ENCODE measurements around the gene MEGF9. TPM values are rescaled to one million over a fixed set of nuclear protein-coding genes. Genes with fewer than 3 reads are reported as not detected.

Gene MEGF9
- total RNA-seq, 1 experiment from 2014 or later: 8.3 TPM

DNA sequence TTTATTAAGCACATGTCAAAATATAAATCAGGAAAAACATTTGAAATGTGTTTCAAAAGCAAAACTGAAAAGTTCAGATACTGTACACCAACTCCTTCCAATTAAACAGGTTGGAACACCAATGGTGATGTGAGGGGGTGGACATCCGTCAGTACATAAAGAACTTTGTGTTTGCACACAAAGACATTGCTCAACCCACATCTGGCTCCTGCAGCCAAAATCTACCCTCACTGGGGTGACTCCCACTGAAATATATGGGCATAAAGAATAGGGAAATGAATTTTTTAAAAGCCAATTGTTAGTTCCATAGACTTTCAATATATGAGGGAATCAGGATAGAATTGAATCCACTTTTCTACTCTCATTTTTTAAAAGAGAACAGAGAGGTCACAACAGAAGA lies 63.9 kb downstream of the MEGF9 start:
- intact Hi-C loops (cut with micrococcal nuclease): no loop called here

More for the DNA sequence above, 63.9 kb downstream of the MEGF9 start:
- Histone ChIP-seq H3K9me2 (ENCODE audit: insufficient read depth) (no peaks in the 10 kb centered on the region), H3K27ac (ENCODE audit: low read depth, low read length) (no peak overlapping the region), H3K9ac (ENCODE audit: low read length) (no peak overlapping the region), H3K79me2 (ENCODE audit: insufficient read depth, low read length) (no peaks in the 10 kb centered on the region), H2AFZ (ENCODE audit: low read depth, low read length, poor library complexity, severe bottlenecking) (no peak overlapping the region), H3K27me3 (ENCODE audit: insufficient read depth, low read length) (no peaks in the 10 kb centered on the region), H3K4me1 (ENCODE audit: control insufficient read depth in 1 of 2, insufficient read depth in 2 of 2, low read length in 2 of 2) (0 out of 4 replicates have a peak, but pooled peaks cover 0 to 3% of the 10 kb centered on the region in 2 experiments), H3K36me3 (ENCODE audit: control insufficient read depth in 1 of 2, insufficient read depth in 2 of 2, low read length in 2 of 2) (no peaks in the 10 kb centered on the region), H3K9me3 (ENCODE audit: control insufficient read depth in 1 of 2, insufficient read depth in 1 of 2, low read depth in 1 of 2, low read length in 2 of 2) (no peaks in the 10 kb centered on the region), H3K4me3 (replicated peaks in 1 of 2; ENCODE audit: low read depth in 1 of 2, low read length in 2 of 2) (no peak overlapping the region), H3K4me2 (ENCODE audit: low read length) (no peak overlapping the region), H4K20me1 (ENCODE audit: insufficient read depth) (no peaks in the 10 kb centered on the region)
- RAD21 ChIA-PET (ENCODE audit: low non-redundant PET in 1 of 2, low total read pairs in 2 of 2, uncharacterized antibody in 2 of 2, unreplicated experiment in 2 of 2): no interaction called here
- POLR2A ChIA-PET: no interaction called here
- CTCF ChIA-PET: no interaction called here
- ATAC-seq (no peak), DNase-seq (ENCODE audit: low read depth, low spot score) (no peak)
- no TSS peak for BruUV-seq (replicated peaks)
- TF ChIP-seq EZH2phosphoT487 (IDR thresholded peaks at IDR 0.05; ENCODE audit: borderline replicate concordance): no peak
- TF ChIP-seq CTCF (IDR thresholded peaks at IDR 0.05 in 2 of 3, conservative IDR thresholded peaks at IDR 0.05 in 1 of 3; ENCODE audit: borderline replicate concordance in 1 of 3, insufficient read depth in 1 of 3, low read depth in 2 of 3, low read length in 2 of 3): no peak
- TF ChIP-seq, protein P1, sequence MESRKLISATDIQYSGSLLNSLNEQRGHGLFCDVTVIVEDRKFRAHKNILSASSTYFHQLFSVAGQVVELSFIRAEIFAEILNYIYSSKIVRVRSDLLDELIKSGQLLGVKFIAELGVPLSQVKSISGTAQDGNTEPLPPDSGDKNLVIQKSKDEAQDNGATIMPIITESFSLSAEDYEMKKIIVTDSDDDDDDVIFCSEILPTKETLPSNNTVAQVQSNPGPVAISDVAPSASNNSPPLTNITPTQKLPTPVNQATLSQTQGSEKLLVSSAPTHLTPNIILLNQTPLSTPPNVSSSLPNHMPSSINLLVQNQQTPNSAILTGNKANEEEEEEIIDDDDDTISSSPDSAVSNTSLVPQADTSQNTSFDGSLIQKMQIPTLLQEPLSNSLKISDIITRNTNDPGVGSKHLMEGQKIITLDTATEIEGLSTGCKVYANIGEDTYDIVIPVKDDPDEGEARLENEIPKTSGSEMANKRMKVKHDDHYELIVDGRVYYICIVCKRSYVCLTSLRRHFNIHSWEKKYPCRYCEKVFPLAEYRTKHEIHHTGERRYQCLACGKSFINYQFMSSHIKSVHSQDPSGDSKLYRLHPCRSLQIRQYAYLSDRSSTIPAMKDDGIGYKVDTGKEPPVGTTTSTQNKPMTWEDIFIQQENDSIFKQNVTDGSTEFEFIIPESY (IDR thresholded peaks at IDR 0.05; ENCODE audit: extremely low read depth, insufficient replicate concordance, low read length): no peak
- TF ChIP-seq JUND (IDR thresholded peaks at IDR 0.05): no peak
- TF ChIP-seq EZH2 (IDR thresholded peaks at IDR 0.05): no peak
- no peak for TF ChIP-seq REST (IDR thresholded peaks at IDR 0.05; ENCODE audit: low read depth)
- TF ChIP-seq, protein P2, sequence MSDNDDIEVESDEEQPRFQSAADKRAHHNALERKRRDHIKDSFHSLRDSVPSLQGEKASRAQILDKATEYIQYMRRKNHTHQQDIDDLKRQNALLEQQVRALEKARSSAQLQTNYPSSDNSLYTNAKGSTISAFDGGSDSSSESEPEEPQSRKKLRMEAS (IDR thresholded peaks at IDR 0.05): no peak
- TF ChIP-seq EGR1 (IDR thresholded peaks at IDR 0.05; ENCODE audit: low read depth): no peak
- no peak for TF ChIP-seq POLR2AphosphoS5 (IDR thresholded peaks at IDR 0.05; ENCODE audit: low read depth, low read length)
- no peak for TF ChIP-seq SP1 (IDR thresholded peaks at IDR 0.05; ENCODE audit: low read depth)
- TF ChIP-seq YY1 (IDR thresholded peaks at IDR 0.05; ENCODE audit: extremely low read depth, insufficient replicate concordance, low read depth, low read length): no peak
- no peak for TF ChIP-seq ZFX (IDR thresholded peaks at IDR 0.05)
